Measurements from ENCODE around the gene SPPL2A.

DNA sequence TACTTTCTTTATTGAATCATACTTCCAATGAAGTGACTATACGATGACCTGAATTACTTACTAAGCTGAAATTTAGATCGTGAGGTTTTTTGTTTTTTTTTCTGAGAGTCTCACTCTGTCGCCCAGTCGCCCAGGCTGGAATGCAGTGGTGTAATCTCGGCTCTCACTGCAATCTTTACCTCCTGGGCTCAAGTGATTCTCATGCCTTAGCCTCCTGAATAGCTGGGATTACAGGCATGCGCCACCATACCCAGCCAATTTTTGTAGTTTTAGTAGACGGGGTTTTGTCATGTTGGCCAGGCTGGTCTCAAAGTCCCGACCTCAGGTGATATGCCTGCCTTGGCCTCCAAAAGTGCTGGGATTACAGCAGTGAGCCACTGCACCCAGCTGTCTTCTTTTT lies 28.7 kb downstream of the SPPL2A start:
- TF ChIP-seq, protein P1, sequence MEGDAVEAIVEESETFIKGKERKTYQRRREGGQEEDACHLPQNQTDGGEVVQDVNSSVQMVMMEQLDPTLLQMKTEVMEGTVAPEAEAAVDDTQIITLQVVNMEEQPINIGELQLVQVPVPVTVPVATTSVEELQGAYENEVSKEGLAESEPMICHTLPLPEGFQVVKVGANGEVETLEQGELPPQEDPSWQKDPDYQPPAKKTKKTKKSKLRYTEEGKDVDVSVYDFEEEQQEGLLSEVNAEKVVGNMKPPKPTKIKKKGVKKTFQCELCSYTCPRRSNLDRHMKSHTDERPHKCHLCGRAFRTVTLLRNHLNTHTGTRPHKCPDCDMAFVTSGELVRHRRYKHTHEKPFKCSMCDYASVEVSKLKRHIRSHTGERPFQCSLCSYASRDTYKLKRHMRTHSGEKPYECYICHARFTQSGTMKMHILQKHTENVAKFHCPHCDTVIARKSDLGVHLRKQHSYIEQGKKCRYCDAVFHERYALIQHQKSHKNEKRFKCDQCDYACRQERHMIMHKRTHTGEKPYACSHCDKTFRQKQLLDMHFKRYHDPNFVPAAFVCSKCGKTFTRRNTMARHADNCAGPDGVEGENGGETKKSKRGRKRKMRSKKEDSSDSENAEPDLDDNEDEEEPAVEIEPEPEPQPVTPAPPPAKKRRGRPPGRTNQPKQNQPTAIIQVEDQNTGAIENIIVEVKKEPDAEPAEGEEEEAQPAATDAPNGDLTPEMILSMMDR (conservative IDR thresholded peaks at IDR 0.05; ENCODE audit: low read length), result no peak
- TF ChIP-seq EZH2phosphoT487 (IDR thresholded peaks at IDR 0.05; ENCODE audit: borderline replicate concordance), result no peak
